HCT116 (cell line): Measurements from ENCODE around the gene PLXDC1. TPM values are rescaled to one million over a fixed set of nuclear protein-coding genes. Genes with fewer than 3 reads are reported as not detected.

ENCODE experiments used
- ATAC-seq: fragments of 200-7000 bp; cut with Tn5 transposase; 2 replicates; pipeline ENCODE4 v1.9.1; 2020; ENCODE audit warnings: mild to moderate bottlenecking, moderate library complexity
- BruUV-seq: library from RNA; stranded (reverse); fragments of 400-500 nt; replicated peaks from 2 replicates; lab custom pipeline; 2021; lab: Mats Ljungman, UMichigan
- CTCF ChIA-PET: fragments of 300-600 bp; sonication (Branson Sonifier 250); formaldehyde crosslinking; loops from one replicate; lab custom pipeline; 2021; ENCODE audit warnings: antibody characterized with exemption; lab: Charles Lee
- POLR2A ChIA-PET: fragments of 300-600, 350-600 bp; sonication (Branson Sonifier 250); formaldehyde crosslinking; loops from one replicate; lab custom pipeline; 2021; ENCODE audit warnings: antibody characterized with exemption; lab: Charles Lee
- RAD21 ChIA-PET, 2 experiments: fragments of 300-600 bp; sonication (Branson Sonifier 250); formaldehyde crosslinking; loops; one replicate each; lab custom pipeline; 2023; ENCODE audit warnings: low total read pairs in 2 of 2; ENCODE audit not compliant: uncharacterized antibody in 2 of 2, unreplicated experiment in 2 of 2, low non-redundant PET in 1 of 2; lab: Charles Lee
- DNase-seq: peaks from one replicate; pipeline ENCODE4 v3.0.0-alpha.2; 2010; ENCODE audit warnings: low read depth, low spot score
- H2AFZ ChIP-seq: fragments of 200-600 bp; shearing (Covaris generic), sonication (generic); 2 replicates; pipeline ENCODE4 v1.6.1; 2017; ENCODE audit warnings: low read depth, mixed run types, mixed read lengths, antibody characterized with exemption, low read length; ENCODE audit not compliant: poor library complexity, severe bottlenecking
- H3K27ac ChIP-seq: 2 replicates; pipeline ENCODE4 v1.5.1; 2012; ENCODE audit warnings: low read depth, low read length
- H3K27me3 ChIP-seq: fragments of 200-600 bp; sonication (generic); 2 replicates; pipeline ENCODE4 v1.6.1; 2016; ENCODE audit warnings: mixed run types, low read length, mixed read lengths; ENCODE audit not compliant: insufficient read depth
- H3K36me3 ChIP-seq, 2 experiments: fragments of 200-500 bp in 1 of 2; fragments of 200-600 bp in 1 of 2; sonication (Bioruptor generic) in 1 of 2; sonication (generic) in 1 of 2; 2 replicates each; pipeline versions ENCODE4 v1.5.1 to v1.6.1; 2014 to 2016; ENCODE audit warnings: low read length in 2 of 2, inconsistent platforms in 1 of 2, mixed read lengths in 1 of 2, mixed run types in 1 of 2; ENCODE audit not compliant: insufficient read depth in 2 of 2, control insufficient read depth in 1 of 2
- H3K4me1 ChIP-seq, 2 experiments: fragments of 200-600 bp in 1 of 2; sonication (generic) in 1 of 2; 2 replicates each; pipeline versions ENCODE4 v1.5.1 to v1.6.1; 2012 to 2017; ENCODE audit warnings: low read length in 2 of 2, inconsistent platforms in 1 of 2, mild to moderate bottlenecking in 1 of 2, mixed read lengths in 1 of 2, mixed run types in 1 of 2, moderate library complexity in 1 of 2; ENCODE audit not compliant: insufficient read depth in 2 of 2, control insufficient read depth in 1 of 2
- H3K4me2 ChIP-seq: fragments of 200-600 bp; sonication (generic); 2 replicates; pipeline ENCODE4 v1.6.1; 2017; ENCODE audit warnings: mixed run types, low read length, mixed read lengths
- H3K4me3 ChIP-seq, 2 experiments: fragments of 200-600 bp in 1 of 2; sonication (generic) in 1 of 2; replicated peaks in 1 of 2; 2 replicates each; pipeline ENCODE4 v1.5.1; 2011 to 2016; ENCODE audit warnings: low read length in 2 of 2, control low read depth in 1 of 2, low read depth in 1 of 2, mild to moderate bottlenecking in 1 of 2, mixed read lengths in 1 of 2, mixed run types in 1 of 2
- H3K79me2 ChIP-seq: fragments of 200-600 bp; sonication (generic); 2 replicates; pipeline ENCODE4 v1.6.1; 2017; ENCODE audit warnings: mild to moderate bottlenecking, mixed run types, low read length, moderate library complexity, mixed read lengths; ENCODE audit not compliant: insufficient read depth
- H3K9ac ChIP-seq: fragments of 200-600 bp; sonication (generic); 2 replicates; pipeline ENCODE4 v1.6.1; 2016; ENCODE audit warnings: low read length, mixed read lengths
- H3K9me2 ChIP-seq: fragments of 200-600 bp; sonication (generic), shearing (Covaris generic); 2 replicates; pipeline ENCODE4 v1.6.1; 2017; ENCODE audit warnings: mixed run types, mild to moderate bottlenecking, moderate library complexity; ENCODE audit not compliant: insufficient read depth
- H3K9me3 ChIP-seq, 2 experiments: fragments of 200-500 bp in 1 of 2; fragments of 200-600 bp in 1 of 2; sonication (Bioruptor generic) in 1 of 2; sonication (generic) in 1 of 2; 2 replicates each; pipeline ENCODE4 v1.6.1; 2014 to 2017; ENCODE audit warnings: low read length in 2 of 2, mixed read lengths in 2 of 2, inconsistent platforms in 1 of 2, low read depth in 1 of 2, mild to moderate bottlenecking in 1 of 2, mixed run types in 1 of 2, moderate library complexity in 1 of 2; ENCODE audit not compliant: control insufficient read depth in 1 of 2, insufficient read depth in 1 of 2
- H4K20me1 ChIP-seq: fragments of 200-600 bp; sonication (generic), shearing (Covaris generic); 2 replicates; pipeline ENCODE4 v1.6.1; 2017; ENCODE audit warnings: mixed run types, mild to moderate bottlenecking, moderate library complexity; ENCODE audit not compliant: insufficient read depth
- CBX3 ChIP-seq: IDR thresholded peaks from 2 replicates; pipeline ENCODE4 v1.6.1; 2012; ENCODE audit warnings: low read depth
- ELF1 ChIP-seq: IDR thresholded peaks from 2 replicates; pipeline ENCODE4 v1.6.1; 2012; ENCODE audit warnings: low read depth, borderline replicate concordance
- EZH2 ChIP-seq: fragments of 200-600 bp; sonication (generic); IDR thresholded peaks from 2 replicates; pipeline ENCODE4 v1.6.1; 2017; ENCODE audit warnings: antibody characterized with exemption, mixed run types
- EZH2phosphoT487 ChIP-seq: fragments of 200-600 bp; IDR thresholded peaks from 2 replicates; pipeline ENCODE4 v1.6.1; 2018; ENCODE audit warnings: antibody characterized with exemption, borderline replicate concordance
- FOSL1 ChIP-seq: IDR thresholded peaks from 2 replicates; pipeline ENCODE4 v1.6.1; 2012; ENCODE audit warnings: low read depth
- JUND ChIP-seq: IDR thresholded peaks from 2 replicates; pipeline ENCODE4 v1.6.1; 2012
- POLR2A ChIP-seq: IDR thresholded peaks from 2 replicates; pipeline ENCODE4 v1.7.0; 2011; ENCODE audit warnings: borderline replicate concordance; ENCODE audit not compliant: insufficient read depth, insufficient read length; ENCODE audit errors: extremely low read depth
- POLR2AphosphoS5 ChIP-seq: IDR thresholded peaks from 2 replicates; pipeline ENCODE4 v1.6.1; 2011; ENCODE audit warnings: mild to moderate bottlenecking, low read depth, low read length, moderate library complexity
- RAD21 ChIP-seq: IDR thresholded peaks from 2 replicates; pipeline ENCODE4 v1.6.1; 2012; ENCODE audit warnings: low read depth, mild to moderate bottlenecking
- SIN3A ChIP-seq: IDR thresholded peaks from 2 replicates; pipeline ENCODE4 v1.6.1; 2012; ENCODE audit warnings: low read depth
- SP1 ChIP-seq: IDR thresholded peaks from 2 replicates; pipeline ENCODE4 v1.6.1; 2012; ENCODE audit warnings: low read depth
- SRF ChIP-seq: IDR thresholded peaks from 2 replicates; pipeline ENCODE4 v1.6.1; 2012; ENCODE audit warnings: low read depth
- TCF7L2 ChIP-seq: IDR thresholded peaks from 2 replicates; pipeline ENCODE4 v1.7.0; 2011; ENCODE audit warnings: borderline replicate concordance, inconsistent platforms; ENCODE audit not compliant: insufficient read depth, insufficient read length; ENCODE audit errors: extremely low read depth
- ZFX ChIP-seq: fragments of 450-650 bp; IDR thresholded peaks from 2 replicates; pipeline ENCODE4 v1.6.1; 2017
- ZNF274 ChIP-seq: fragments of 200-500 bp; sonication (Bioruptor generic); IDR thresholded peaks from 2 replicates; pipeline ENCODE4 v1.6.1; 2014; ENCODE audit warnings: mild to moderate bottlenecking, low read depth, low read length, inconsistent platforms
- intact Hi-C: fragments of 100-400 bp; cut with micrococcal nuclease; formaldehyde crosslinking; loops from 2 replicates; pipeline ENCODE4 v1.10.0; 2022
- total RNA-seq: library from RNA; stranded (reverse); gene quantifications from one replicate; pipeline ENCODE4 v1.2.1, GENCODE V29; 2021; ENCODE audit not compliant: unreplicated experiment
- TF ChIP-seq, protein P1 (sequence below): IDR thresholded peaks from 2 replicates; pipeline ENCODE4 v1.6.1; 2012
- TF ChIP-seq, protein P2 (sequence below): IDR thresholded peaks from 2 replicates; pipeline ENCODE4 v1.6.1; 2012
- TF ChIP-seq, protein P3 (sequence below), 3 experiments: fragments of 200-600 bp in 1 of 3; sonication (generic) in 1 of 3; IDR thresholded peaks in 2 of 3; conservative IDR thresholded peaks in 1 of 3; 2 replicates each; pipeline ENCODE4 v1.5.1; 2012 to 2017; ENCODE audit warnings: low read depth in 2 of 3, low read length in 2 of 3, antibody characterized with exemption in 1 of 3, borderline replicate concordance in 1 of 3, control low read depth in 1 of 3, mild to moderate bottlenecking in 1 of 3, mixed read lengths in 1 of 3, mixed run types in 1 of 3, moderate library complexity in 1 of 3; ENCODE audit not compliant: insufficient read depth in 1 of 3

Gene PLXDC1
- total RNA-seq, 1 experiment from 2014 or later, result 1.8 TPM

DNA sequence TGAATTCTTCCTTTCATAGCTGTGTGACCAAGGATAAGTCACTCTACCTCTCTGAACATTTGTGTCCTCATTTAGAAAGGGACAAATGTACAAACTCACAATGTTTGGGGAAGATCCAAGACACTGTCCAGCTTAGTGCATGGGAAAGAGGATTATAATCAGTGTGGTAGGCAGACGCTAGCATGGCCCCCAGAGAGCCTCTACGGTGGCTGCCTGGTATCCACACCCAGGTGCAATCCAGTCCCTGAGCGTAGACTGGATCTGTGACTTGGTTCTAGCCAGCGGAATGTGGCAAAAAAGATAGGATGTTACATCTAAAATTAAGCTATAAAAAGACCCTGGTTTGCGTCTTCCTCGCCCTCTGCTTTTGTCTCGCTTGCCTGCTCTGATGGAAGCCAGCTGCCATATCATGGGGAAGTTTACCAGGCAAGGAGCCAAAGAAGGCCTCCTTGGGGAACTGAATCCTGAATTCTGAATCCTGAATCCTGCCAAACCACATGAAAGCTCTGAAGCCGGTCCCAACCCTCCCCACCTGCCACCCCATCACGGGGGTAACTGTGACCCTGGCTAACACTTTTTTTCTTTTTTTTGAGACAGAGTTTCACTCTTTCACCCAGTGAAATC is 51.7 kb downstream of the PLXDC1 start:
- H3K9me2 ChIP-seq, result no peaks in the 10 kb centered on the region
- DNase-seq (no peak), ATAC-seq (no peak)
- no peak overlapping the region for H3K4me3 ChIP-seq
- ChIA-PET POLR2A (no interaction called here), CTCF (no interaction called here), RAD21 (no interaction called here)
- no peaks in the 10 kb centered on the region for H3K4me1 ChIP-seq
- peaks cover 5% of the 10 kb centered on the region; the same call in 1 of the 2 replicates for H3K27me3 ChIP-seq
- intact Hi-C loops, result no loop called here
- no peaks in the 10 kb centered on the region for H3K36me3 ChIP-seq
- no peaks in the 10 kb centered on the region for H4K20me1 ChIP-seq
- H2AFZ ChIP-seq, result no peak overlapping the region
- no peak overlapping the region for H3K27ac ChIP-seq
- BruUV-seq, result no TSS peak
- no peak overlapping the region for H3K4me2 ChIP-seq
- TF ChIP-seq POLR2AphosphoS5, result no peak
- TF ChIP-seq CBX3, result no peak
- no peak for TF ChIP-seq SIN3A
- no peak for TF ChIP-seq RAD21
- no peak for TF ChIP-seq ZFX
- no peak for TF ChIP-seq EZH2
- no peak for TF ChIP-seq JUND
- no peak for TF ChIP-seq EZH2phosphoT487
- TF ChIP-seq, protein P1, sequence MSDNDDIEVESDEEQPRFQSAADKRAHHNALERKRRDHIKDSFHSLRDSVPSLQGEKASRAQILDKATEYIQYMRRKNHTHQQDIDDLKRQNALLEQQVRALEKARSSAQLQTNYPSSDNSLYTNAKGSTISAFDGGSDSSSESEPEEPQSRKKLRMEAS, result no peak
- no peak for TF ChIP-seq ZNF274
- H3K9me3 ChIP-seq, result no peaks in the 10 kb centered on the region
- no peaks in the 10 kb centered on the region for H3K79me2 ChIP-seq
- H3K9ac ChIP-seq, result no peak overlapping the region

DNA sequence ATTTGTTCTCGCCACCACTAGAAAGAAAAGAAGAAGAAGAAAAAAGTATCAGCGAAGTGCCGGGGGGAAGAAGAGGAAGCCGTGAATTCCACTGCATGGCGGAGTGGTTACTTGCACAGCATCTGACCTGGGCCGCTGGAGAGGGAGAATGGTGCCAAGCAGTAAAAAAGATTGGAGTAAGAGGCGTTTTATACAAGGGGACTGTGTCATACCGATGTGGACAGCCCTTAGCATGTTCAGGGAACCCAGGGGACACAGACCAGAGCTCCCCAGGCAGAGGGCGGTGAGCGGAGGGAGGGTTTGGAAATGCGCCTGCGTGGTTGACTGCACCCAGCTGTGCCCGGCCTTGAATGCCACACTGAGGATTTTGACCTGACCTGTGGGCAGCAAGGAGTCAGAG is 52.8 kb downstream of the PLXDC1 start:
- Histone ChIP-seq H3K4me3 (no peak overlapping the region), H2AFZ (no peak overlapping the region), H3K27me3 (peaks cover 5% of the 10 kb centered on the region; the same call in 1 of the 2 replicates), H3K9me2 (no peaks in the 10 kb centered on the region), H3K4me1 (no peaks in the 10 kb centered on the region), H3K9me3 (no peaks in the 10 kb centered on the region), H4K20me1 (no peaks in the 10 kb centered on the region), H3K4me2 (no peak overlapping the region), H3K36me3 (no peaks in the 10 kb centered on the region), H3K9ac (no peak overlapping the region), H3K27ac (no peak overlapping the region), H3K79me2 (no peaks in the 10 kb centered on the region)
- ChIA-PET RAD21 (no interaction called here), POLR2A (no interaction called here), CTCF (no interaction called here)
- no TSS peak for BruUV-seq
- ATAC-seq (no peak), DNase-seq (no peak)
- intact Hi-C loops, result no loop called here
- TF ChIP-seq POLR2A, result no peak
- TF ChIP-seq RAD21, result no peak
- TF ChIP-seq SIN3A, result no peak
- TF ChIP-seq TCF7L2, result no peak
- no peak for TF ChIP-seq EZH2
- TF ChIP-seq, protein P1, result no peak
- no peak for TF ChIP-seq ZFX
- no peak for TF ChIP-seq EZH2phosphoT487
- no peak for TF ChIP-seq ELF1
- TF ChIP-seq FOSL1, result no peak
- TF ChIP-seq POLR2AphosphoS5, result no peak
- TF ChIP-seq, protein P2, sequence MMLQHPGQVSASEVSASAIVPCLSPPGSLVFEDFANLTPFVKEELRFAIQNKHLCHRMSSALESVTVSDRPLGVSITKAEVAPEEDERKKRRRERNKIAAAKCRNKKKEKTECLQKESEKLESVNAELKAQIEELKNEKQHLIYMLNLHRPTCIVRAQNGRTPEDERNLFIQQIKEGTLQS, result no peak
- no peak for TF ChIP-seq JUND
- no peak for TF ChIP-seq SRF
- no peak for TF ChIP-seq SP1
- TF ChIP-seq ZNF274, result no peak
- TF ChIP-seq, protein P3, sequence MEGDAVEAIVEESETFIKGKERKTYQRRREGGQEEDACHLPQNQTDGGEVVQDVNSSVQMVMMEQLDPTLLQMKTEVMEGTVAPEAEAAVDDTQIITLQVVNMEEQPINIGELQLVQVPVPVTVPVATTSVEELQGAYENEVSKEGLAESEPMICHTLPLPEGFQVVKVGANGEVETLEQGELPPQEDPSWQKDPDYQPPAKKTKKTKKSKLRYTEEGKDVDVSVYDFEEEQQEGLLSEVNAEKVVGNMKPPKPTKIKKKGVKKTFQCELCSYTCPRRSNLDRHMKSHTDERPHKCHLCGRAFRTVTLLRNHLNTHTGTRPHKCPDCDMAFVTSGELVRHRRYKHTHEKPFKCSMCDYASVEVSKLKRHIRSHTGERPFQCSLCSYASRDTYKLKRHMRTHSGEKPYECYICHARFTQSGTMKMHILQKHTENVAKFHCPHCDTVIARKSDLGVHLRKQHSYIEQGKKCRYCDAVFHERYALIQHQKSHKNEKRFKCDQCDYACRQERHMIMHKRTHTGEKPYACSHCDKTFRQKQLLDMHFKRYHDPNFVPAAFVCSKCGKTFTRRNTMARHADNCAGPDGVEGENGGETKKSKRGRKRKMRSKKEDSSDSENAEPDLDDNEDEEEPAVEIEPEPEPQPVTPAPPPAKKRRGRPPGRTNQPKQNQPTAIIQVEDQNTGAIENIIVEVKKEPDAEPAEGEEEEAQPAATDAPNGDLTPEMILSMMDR (IDR thresholded peaks at IDR 0.05 in 2 of 3, conservative IDR thresholded peaks at IDR 0.05 in 1 of 3; ENCODE audit: borderline replicate concordance in 1 of 3, insufficient read depth in 1 of 3, low read depth in 2 of 3, low read length in 2 of 3), result no peak
